Eye (tissue), 1 donor: ENCODE data around the gene SPINT2.
"Not testable (repeated sequence)": the region's sequence is repeated elsewhere in the genome, so short reads cannot be mapped to it uniquely, and the experiment has no call there.

Experiments
- DNase-seq: peaks from one replicate; pipeline ENCODE4 v3.0.0-alpha.2; 2015

SPINT2 gene

DNA sequence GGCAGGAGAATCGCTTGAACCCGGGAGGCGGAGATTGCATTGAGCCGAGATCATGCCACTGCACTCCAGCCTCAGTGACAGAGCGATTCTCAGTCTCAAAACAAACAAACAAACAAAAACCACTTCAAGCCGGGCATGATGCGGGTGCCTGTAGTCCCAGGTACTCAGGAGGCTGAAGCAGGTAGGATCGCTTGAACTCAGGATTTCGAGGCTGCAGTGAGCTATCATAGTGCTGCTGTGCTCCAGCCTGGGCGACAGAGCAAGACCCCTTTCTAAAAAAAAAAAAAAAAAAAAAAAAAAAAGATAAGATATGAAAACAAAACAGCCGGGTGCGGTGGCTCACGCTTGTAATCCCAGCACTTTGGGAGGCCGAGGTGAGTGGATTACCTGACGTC, 21.1 kb upstream of the SPINT2 start:
- no peak for DNase-seq

DNA sequence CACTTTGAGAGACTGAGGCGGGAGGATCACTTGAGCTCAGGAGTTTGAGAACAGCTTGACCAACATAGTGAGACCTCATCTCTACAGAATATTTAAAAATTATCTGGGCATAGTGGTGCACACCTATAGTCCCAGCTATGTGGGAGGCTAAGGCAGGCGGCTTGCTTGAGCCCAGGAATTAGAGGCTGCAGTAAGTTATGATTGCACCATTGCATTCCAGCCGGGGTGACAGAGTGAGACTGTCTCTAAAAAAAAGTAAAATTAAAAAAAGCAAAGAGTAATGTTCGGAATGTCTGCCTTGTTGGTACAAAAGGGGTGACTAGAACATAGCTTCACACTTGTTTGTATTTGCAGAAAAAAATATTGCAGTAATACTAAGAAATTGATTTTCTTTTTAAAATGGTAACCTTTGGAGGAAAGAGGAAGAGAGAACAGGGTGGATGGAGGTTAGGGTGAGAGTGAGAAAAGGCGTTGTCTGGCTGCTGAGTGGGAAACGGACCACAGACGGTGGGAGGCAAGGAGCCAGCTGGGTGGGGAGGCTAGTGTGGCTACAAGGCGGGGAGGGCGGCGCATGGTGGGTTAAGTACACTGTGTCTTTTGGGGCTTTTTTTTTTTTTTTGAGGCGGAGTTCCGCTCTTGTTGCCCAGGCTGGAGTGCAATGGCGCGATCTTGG, 18.4 kb upstream of the SPINT2 start:
- no peak for DNase-seq

DNA sequence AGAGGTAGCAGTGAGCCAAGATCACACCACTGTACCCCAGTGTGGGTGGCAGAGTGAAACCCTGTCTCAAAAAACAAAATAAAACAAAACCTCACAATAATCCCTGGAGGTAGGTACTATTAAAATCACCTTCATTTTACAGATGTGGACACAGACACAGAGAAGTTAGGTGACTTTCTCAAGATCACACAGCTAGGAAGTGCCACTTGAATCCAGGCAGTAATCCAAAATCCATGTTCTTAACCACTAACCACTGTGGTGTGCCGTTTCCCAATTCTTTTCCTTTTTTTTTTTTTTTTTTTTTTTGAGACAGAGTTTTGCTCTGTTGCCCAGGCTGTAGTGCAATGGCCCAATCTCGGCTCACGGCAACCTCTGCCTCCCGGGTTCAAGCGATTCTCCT, 17.2 kb upstream of the SPINT2 start:
- no peak for DNase-seq

DNA sequence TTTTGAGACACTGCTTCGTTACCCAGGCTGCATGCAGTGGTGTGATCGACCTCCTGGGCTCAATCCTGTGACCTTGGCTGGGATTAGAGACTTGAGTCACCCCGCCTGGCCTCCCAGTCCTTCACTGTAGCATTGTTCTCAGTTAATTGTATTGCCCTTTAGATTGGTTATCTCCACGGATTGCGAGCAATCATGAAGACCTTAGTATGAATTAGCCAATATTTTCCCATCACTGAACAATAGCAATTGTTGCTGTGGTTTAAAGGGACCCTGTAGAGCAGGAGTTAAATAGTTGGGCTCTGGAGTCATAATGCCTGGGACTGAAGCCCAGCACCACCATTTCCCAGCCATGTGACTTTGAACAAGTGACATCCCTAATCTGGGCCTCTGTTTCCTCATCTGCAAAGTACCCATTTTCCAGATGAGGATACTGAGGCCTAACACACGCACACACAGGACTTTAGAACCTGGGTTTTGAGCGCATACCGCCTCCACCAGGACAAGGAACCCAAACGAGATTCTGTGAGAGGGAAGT, 16.6 kb upstream of the SPINT2 start:
- no peak for DNase-seq

DNA sequence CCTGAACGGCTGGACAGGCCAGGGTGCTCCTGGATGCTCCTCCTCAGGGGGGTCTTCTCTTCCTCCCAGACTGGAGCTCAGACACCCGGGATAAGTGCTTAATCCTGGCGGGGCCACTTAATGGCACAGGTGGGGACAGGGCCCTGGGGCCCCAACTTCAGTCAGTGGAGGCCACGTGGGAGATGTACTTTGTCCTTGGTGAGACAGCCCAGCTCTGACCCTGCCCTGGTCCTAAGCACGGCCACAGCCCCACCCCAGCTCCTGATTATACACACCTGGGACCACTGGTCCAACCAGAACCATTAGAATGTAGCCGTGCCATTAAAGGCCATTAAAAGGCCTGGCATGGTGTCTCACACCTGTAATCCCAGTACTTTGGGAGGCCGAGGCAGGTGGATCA, 16.0 kb upstream of the SPINT2 start:
- no peak for DNase-seq

DNA sequence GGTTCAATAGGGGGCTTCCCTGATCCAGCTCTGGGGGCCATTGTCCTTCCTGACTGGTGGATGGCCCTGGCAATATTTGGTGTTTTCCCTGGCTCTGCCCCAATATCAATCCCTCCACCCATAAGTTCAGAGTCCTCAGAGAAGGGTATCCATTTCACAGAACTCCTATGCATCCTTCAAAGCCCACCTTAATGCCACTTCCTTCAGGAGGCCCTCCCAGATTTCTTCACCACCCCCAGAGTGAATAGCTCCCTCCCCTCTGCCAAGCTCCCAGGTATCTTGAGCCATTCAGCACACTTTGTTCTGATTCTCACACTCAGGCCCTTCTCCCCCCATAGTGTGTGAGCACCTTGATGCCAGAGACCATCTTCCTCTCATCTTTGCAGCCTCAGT, 13.9 kb upstream of the SPINT2 start:
- DNase-seq = no peak

DNA sequence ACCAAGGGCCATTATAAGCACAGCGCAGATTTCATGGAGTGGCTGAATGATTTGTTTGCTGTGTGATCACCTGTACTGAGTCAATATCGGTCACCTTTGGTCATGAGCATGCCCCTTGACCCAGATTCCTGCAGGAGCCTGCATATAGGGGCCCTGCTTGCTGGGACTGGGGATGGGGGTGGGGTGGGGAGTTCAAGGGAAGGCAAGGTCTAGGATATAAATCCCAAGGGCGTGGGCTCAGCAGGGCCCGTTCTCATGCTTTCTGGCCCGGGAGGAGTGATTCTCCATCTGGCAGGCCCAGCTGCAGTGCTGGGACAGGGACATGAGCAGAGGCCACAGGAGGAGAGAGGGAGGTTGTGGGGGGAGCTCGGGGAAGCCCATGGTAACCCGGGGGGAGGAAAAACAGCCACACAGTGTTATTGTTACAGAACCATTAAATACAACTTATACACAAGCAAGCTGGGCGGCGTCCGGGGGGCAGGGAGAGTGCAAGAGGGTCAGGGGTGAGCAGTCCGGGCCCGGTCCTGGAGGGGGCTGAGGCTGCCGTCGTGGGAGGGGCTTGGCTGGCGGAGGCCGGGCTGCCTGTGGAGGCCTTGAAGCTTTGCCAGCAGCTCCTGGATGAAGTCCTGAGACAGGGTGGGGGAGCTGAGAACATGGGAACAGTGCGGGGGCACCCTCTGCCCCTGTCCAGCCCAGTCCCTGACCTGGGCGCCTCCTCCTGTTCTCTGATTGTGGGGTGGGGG, 13.4 kb upstream of the SPINT2 start:
- peak; percentile 61 for DNase-seq

DNA sequence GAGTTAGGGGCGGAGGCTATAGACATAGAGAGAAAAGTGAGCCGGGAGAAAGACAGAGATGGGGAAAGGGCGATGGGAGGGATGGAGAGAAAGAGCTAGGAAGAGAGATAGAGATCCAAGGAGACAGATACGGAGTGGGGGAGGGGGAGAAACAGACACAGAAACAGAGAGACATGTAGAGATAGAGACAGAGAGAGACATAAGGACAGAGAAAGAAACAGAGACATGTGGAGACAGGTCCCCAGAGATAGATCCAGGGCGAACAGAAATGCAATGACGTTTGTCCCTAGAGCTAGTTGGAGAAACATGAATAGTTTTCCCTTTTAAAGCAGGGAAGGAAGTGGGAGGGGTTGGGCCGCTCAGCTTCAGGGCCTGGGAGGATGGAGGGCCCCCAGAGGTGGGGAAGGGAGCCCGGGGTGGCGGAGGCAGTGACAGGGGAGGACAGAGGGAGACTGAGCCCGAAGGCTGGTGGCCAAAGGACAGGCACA, 12.8 kb upstream of the SPINT2 start:
- no peak for DNase-seq

DNA sequence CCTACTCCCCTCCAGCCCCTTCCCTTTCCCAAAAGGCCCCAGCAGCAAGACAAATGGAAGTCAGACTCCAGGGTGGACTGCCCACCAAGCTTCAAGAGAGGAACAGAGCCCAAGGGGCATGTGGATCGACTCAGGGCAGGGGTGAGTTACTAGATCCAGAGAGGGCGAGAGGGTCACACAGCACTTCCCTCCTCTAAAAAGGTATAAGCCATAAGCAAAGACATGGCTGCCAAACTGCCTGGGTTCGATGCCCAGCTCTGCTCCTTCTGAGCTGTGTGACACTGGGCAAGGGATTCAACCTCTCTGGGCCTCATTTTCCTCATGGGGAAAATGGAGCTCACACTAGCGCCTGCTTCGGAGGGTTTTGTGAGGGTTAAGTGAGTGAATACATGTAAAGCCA, 12.0 kb upstream of the SPINT2 start:
- no peak for DNase-seq

DNA sequence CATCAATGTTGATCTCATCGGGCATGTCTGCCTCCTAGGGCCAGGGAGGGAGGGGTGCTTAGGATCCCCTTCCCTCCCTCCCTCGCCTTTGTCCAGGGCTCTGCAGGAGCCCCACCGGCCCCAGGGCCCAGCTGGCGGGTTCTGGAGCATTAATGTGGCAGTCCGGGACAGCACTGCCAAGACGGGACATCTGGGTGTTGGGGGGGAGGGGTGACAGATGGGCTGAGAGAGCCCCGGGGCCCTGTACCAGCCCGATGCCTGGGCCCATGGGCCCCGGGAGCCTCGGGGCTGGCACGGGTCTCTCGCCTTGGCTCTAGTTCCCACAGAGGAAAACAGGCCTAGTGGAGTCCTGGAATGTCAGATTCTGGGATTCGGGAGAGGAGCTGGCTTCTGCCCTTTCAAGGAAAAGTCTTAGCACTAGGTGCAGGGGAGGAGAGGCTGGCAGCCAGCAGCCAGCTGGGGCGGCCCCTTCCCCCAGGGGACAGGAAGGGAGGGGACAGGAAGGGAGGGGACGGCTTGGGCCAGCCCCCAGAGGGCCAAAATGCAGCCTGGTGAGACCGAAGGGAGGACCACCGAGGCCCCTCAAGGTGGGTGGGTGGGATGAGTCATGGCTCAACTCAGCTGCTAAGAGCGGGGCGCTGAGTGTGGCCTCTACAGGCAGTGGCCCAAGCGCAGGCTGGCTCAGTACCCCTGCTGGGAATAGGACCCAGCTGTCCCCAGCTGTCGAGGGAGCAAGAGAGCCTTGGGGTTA, 11.3 kb upstream of the SPINT2 start:
- DNase-seq = no peak

DNA sequence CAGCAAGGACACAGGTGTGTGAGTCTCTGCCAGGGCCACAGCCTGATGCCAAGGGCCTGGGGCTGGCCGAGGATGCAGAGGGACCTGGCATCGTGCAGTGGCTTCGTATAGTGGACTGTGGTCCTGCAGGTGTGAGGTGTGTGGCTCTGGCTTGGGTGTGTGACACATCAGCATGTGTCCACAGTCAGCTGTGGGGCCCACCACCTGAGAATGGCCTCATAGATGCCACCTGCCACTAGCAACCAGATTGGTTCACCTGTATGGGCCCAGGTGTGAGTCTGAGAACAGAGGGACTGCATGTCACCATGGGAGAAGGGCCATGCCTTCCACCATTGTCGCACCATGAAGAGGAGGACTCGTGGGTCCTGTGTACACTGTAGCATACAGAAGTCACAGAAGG, 10.6 kb upstream of the SPINT2 start:
- DNase-seq = no peak

DNA sequence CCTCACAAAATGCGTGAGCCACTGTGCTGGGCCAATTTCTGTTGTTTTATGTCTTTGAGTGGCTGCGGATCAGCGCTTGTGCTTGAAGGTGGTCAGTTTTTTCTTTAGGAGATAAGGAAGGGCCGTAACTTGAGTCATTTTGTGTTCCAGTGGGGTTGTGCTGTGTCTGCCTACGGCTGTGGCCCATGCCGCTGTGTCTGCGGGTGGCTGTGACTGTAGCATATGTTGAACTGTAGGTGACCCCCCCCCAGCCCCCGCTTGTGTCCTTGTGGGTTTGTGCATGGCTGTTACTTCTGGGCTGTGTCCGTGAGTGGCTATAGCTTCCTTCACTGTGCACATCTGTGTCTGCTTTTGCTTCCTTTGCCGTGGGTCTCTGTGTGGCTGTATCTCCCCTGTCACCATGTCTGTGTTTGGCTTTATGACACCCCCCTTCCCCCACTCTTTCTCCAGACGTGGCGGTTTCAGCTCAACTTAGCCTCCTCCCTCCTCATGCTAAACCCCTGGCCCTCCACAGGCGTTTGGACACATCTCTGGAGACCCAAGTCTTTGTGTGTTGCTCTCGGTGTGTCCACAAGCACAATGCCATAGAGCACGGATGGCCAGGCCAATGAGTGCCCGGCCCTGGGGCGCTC, 8.9 kb upstream of the SPINT2 start:
- peak; percentile 68 for DNase-seq

DNA sequence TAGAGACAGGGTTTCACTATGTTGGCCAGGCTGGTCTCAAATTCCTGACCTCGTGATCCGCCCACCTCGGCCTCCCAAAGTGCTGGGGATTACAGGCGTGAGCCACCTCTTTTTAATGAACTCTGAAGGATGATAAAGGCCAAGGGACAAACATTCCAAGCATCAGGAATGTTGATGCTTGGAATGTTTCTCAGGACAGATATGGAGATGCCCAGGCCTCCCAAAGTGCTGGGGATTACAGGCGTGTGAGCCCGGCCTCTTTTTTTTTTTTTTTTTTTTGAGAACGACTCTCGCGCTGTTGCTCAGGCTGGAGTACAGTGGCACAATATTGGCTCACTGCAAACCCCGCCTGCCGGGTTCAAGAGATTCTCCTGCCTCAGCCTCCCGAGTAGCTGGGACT, 2.4 kb upstream of the SPINT2 start:
- not testable (repeated sequence) for DNase-seq

DNA sequence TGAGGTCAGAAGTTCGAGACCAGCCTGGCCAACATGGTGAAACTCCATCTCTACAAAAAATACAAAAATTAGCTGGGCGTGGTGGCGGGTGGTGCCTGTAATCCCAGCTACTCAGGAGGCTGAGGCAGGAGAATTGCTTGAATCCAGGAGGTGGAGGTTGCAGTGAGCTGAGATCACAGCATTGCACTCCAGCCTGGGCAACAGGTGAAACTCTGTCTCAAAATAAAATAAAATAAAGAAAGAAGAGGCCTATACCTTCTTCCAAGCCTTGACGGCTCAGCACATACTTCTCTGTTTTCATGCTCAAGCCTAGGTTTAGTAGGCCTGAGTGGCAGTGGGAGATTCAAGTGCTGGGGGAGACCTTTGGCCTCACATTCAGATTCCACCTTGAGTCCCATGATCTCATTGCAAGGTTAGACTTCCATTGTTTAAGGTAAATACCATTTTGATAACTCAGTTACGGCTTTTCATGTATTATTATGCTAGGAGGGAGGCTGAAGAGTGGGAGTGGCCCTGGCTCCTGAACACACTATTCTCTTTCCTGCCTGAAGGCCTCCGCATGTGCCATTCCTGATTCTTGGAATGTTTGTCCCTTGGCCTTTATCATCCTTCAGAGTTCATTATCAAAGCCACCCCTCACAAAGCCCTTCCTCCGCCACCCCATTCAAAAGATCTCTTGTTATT, 1.6 kb upstream of the SPINT2 start:
- DNase-seq = no peak

DNA sequence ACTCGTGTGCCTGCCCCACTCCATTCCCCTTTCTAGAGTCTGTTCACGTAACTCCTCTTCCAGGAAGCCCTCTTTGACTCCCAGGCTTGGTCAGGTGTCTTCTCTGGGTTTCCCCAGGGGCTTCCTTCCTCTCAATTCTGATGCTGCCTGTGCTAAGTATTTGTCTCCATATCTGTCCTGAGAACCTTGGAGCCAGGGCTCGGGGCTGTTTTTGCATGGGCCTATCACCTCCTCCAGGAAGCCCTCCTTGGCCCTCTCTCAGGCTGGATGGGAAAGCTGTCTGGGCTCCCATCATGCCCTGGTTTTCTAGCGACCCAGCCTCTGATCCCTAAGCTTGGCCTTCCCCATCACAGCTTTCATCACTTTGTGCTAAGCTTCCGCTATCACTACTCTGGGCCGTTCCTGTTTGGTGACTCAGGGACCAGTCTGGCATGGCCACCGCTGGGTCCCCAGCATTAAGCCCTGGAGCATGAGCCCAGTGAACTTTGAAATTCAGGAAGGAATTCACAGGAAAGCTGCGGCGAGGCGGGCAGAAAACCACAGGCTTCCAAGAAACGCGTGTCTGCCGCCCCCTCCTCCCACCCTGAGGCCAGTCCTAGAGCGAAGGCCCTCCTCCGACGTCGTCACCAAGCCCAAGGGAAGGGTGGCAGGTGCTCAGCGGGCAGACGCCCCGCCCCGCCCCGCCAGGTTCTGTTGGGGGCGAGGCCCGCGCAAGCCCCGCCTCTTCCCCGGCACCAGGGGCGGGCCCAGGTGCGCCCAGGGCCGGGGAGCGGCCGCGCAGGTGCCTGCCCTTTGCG, 486 bp upstream of the SPINT2 start:
- DNase-seq = peak; percentile 80

DNA sequence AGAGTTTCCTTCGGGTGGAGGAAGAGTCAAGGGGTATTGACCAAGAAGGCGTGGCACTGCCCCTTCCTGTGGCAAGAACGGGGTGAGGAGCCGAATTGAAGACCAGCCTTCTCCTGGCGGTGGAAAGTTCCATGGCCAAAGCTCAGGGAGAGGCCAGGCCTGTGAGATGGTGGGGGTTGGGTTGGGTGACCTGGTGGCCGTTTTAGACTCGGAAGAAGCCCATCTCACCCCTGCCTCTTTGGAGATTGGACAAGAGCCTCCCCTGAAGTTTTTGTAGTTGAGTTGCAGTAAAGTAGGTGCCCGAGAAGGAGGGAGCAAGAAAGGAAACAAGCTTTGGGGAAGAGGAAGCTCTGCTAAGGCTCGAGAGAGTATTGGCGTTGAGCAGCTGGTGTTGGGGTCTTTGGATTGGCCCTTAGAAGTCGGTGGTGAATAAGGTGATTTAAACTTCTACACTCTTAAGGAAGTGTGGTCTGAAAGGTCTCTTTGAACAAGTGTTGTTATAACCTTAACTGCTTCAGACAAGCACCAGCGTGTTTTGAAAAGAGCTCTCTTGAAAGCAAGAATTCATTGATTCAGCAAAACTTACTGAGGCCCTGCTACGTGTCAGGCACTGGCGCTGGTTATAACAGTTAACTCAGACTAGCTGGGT, 964 bp downstream of the SPINT2 start:
- peak; percentile 50 for DNase-seq

DNA sequence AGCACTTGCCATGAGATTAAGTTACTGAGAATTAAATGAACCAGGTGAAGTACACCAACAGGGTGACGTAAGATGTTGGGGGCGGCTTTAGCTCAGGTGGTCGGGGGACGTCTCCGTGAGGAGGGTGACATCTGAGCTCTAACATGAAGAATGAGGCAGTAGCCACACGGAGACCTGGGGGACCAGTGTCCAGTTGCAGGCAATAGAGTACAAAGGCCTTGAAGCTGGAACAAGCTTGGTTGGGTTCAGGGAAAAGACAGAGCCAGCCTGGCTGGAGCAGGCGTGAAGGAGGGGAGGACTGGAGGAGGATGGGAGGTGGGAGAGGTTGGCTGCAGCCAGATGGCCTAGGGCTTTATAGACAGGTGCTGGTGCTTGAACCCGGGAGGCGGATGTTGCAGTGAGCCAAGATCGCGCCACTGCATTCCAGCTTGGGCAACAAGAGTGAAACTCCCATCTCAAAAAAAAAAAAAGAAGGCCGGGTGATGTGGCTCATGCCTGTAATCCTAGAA, 1.6 kb downstream of the SPINT2 start:
- peak; percentile 11 for DNase-seq

DNA sequence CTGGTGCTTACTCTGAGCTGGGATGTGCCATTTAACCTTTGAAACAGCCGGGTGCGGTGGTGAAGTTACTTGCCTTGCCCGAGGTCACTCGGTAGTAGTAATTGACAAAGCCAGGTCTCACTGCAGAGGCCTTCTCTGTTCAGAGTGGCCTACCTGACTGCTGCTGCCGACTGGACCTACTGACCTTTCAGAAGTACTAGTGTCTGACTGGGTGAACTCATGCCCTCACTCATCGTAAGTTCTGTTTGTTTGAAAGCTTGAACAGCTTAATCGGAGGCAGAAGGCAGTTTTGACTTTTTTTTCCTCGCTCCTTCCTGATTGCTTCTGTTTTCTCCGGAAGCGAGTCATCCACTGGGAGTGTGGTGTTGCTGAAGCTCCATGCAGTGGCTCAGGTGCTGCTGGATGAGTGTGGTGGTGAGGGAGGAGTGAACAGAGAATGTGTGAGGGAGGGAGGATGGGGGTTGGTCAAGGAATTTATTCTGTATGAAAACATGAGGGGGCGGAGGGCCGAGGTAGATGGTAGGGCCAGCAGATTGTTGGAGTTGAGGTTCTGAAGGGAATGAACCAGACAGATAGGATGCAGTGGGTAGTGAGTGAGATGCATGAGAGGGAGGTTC, 2.7 kb downstream of the SPINT2 start:
- no peak for DNase-seq

DNA sequence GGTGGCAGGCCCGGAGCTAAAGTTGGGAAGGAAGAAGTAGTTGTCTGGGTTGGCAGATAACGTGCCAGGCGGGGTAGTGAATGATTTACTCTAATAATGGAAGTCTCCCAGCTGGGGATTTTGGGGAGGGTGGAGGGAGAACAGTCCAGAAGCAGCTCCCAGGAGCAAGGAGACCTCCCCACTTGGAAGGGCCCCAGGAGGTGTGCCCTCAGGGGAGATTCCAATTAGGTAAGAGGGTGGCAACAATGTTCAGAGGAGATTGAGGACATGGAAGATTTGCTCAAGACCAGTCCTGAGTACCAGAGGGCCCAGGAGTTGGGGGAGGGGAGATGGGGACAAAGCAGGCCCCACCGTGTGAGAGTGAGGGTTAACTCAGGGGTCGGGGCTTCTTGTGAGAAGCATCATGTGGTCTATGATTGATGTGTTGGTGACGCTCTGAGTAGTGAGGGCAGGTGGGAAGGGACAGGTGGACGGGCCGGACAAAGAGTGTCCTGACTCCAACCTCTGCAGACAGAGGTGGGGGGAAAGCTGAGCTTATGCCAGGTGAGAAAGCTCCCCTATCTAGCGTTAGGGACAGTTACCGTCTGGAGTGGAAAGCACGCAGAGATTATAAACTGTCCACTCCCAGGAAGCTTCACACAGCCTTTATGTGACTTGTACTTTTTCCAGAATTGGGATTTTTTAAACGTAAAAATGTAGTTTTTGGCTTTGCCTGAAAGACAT, 3.5 kb downstream of the SPINT2 start:
- DNase-seq = no peak

DNA sequence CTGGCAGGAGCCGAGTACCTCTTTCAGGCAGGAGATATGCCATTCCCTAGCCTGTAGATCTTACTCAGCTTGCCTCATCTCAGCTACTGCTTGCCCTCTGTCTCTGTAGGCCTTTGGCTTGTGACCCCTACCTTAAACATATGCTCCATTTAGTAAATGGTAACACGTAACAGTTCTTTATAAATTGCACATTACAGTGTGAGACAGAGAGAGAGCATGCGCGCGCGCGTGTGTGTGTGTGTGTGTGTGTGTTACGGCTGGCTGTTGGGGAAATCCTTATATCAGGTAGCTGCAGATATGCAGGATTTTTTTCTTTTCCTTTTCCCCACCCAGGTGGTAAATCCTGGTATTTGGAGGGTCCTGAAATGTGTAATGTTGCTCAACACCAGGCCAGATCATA, 4.2 kb downstream of the SPINT2 start:
- DNase-seq = peak; percentile 25
